Activated naive CD4-positive, alpha-beta T cell treated with anti-CD3 and anti-CD28 coated beads, Interleukin-2, amount 10 ng/mL, durations not matched to agents 7 days and 5 days (primary cell): Measurements from ENCODE around the gene ARHGEF4.
"Not testable (repeated sequence)": the region's sequence is repeated elsewhere in the genome, so short reads cannot be mapped to it uniquely, and the experiment has no call there.

ENCODE experiments used
- CTCF ChIA-PET: fragments of 350-600 bp; sonication (Branson Sonifier 250); formaldehyde crosslinking; loops from one replicate; lab custom pipeline; 2021; ENCODE audit warnings: antibody characterized with exemption; lab: Charles Lee
- DNase-seq: peaks from one replicate; pipeline ENCODE4 v3.0.0-alpha.2; 2020
- H3K27ac Mint-ChIP-seq: one replicate; pipeline ENCODE4 v1.8.0; 2021; ENCODE audit warnings: mild to moderate bottlenecking, moderate library complexity, mixed read lengths
- H3K27me3 Mint-ChIP-seq: one replicate; pipeline ENCODE4 v1.8.0; 2021; ENCODE audit warnings: mild to moderate bottlenecking, mixed read lengths
- H3K36me3 Mint-ChIP-seq: one replicate; pipeline ENCODE4 v1.8.0; 2021; ENCODE audit warnings: mixed read lengths
- H3K4me1 Mint-ChIP-seq: one replicate; pipeline ENCODE4 v1.8.0; 2021; ENCODE audit warnings: mixed read lengths
- H3K4me3 Mint-ChIP-seq: one replicate; pipeline ENCODE4 v1.8.0; 2021; ENCODE audit warnings: mild to moderate bottlenecking, moderate library complexity, mixed read lengths
- H3K9me3 Mint-ChIP-seq: one replicate; pipeline ENCODE4 v1.8.0; 2021; ENCODE audit warnings: mixed read lengths

ARHGEF4 gene

GRCh38 chr2:130972410-130972809 is 135.7 kb downstream of the ARHGEF4 start:
- Mint-ChIP-seq H3K4me3 (no peak overlapping the region), H3K36me3 (no peaks in the 10 kb centered on the region), H3K4me1 (peaks cover 11% of the 10 kb centered on the region), H3K9me3 (no peaks in the 10 kb centered on the region), H3K27ac (no peak overlapping the region), H3K27me3 (peaks cover 9% of the 10 kb centered on the region)
- CTCF ChIA-PET: interaction anchor here (1.6 kb wide), 1 partner anchor 175 kb away, joined by 4 read pairs; no protein-coding TSS in a partner anchor
- no peak for DNase-seq

- H3K27me3 Mint-ChIP-seq: peaks cover 3% of the 10 kb centered on the region
- no peak overlapping the region for H3K4me3 Mint-ChIP-seq
- CTCF ChIA-PET: no interaction called here
- H3K36me3 Mint-ChIP-seq: no peaks in the 10 kb centered on the region
- no peak overlapping the region for H3K27ac Mint-ChIP-seq
- H3K9me3 Mint-ChIP-seq: peaks cover 7% of the 10 kb centered on the region
- DNase-seq: no peak
- peaks cover 8% of the 10 kb centered on the region for H3K4me1 Mint-ChIP-seq
These were observed 139.0 kb downstream of the ARHGEF4 start for GRCh38 chr2:130975729-130976128.

- Mint-ChIP-seq H3K4me3 (no peak overlapping the region), H3K27ac (no peak overlapping the region), H3K9me3 (peaks cover 7% of the 10 kb centered on the region), H3K36me3 (no peaks in the 10 kb centered on the region), H3K4me1 (peaks cover 8% of the 10 kb centered on the region), H3K27me3 (peaks cover 3% of the 10 kb centered on the region)
- CTCF ChIA-PET: no interaction called here
- no peak for DNase-seq
These were observed 140.0 kb downstream of the ARHGEF4 start for GRCh38 chr2:130976591-130977237.

GRCh38 chr2:130977461-130978050 is 140.8 kb downstream of the ARHGEF4 start:
- H3K27ac Mint-ChIP-seq: no peak overlapping the region
- CTCF ChIA-PET: no interaction called here
- DNase-seq: no peak
- H3K4me3 Mint-ChIP-seq: no peak overlapping the region
- H3K36me3 Mint-ChIP-seq: no peaks in the 10 kb centered on the region
- H3K4me1 Mint-ChIP-seq: peaks cover 2% of the 10 kb centered on the region
- H3K9me3 Mint-ChIP-seq: peaks cover 7% of the 10 kb centered on the region
- H3K27me3 Mint-ChIP-seq: peaks cover 3% of the 10 kb centered on the region

GRCh38 chr2:130981667-130982066 is 145.0 kb downstream of the ARHGEF4 start:
- Mint-ChIP-seq H3K4me3 (no peak overlapping the region), H3K27me3 (peaks cover 3% of the 10 kb centered on the region), H3K4me1 (peaks cover 9% of the 10 kb centered on the region), H3K36me3 (no peaks in the 10 kb centered on the region), H3K9me3 (peaks cover 7% of the 10 kb centered on the region), H3K27ac (no peak overlapping the region)
- CTCF ChIA-PET: no interaction called here
- no peak for DNase-seq

- H3K9me3 Mint-ChIP-seq: no peaks in the 10 kb centered on the region
- H3K36me3 Mint-ChIP-seq: no peaks in the 10 kb centered on the region
- peaks cover 14% of the 10 kb centered on the region for H3K27me3 Mint-ChIP-seq
- no peak overlapping the region for H3K27ac Mint-ChIP-seq
- H3K4me1 Mint-ChIP-seq: peaks cover 9% of the 10 kb centered on the region
- DNase-seq: no peak
- CTCF ChIA-PET: no interaction called here
- no peak overlapping the region for H3K4me3 Mint-ChIP-seq
These were observed 148.6 kb downstream of the ARHGEF4 start for GRCh38 chr2:130985206-130985780.

GRCh38 chr2:130985831-130986649 is 149.3 kb downstream of the ARHGEF4 start:
- no peak overlapping the region for H3K4me3 Mint-ChIP-seq
- H3K27me3 Mint-ChIP-seq: peaks cover 14% of the 10 kb centered on the region
- no peak overlapping the region for H3K27ac Mint-ChIP-seq
- H3K36me3 Mint-ChIP-seq: no peaks in the 10 kb centered on the region
- H3K4me1 Mint-ChIP-seq: peaks cover 9% of the 10 kb centered on the region
- H3K9me3 Mint-ChIP-seq: no peaks in the 10 kb centered on the region
- DNase-seq: no peak
- CTCF ChIA-PET: no interaction called here

GRCh38 chr2:130986890-130987493 is 150.3 kb downstream of the ARHGEF4 start:
- H3K9me3 Mint-ChIP-seq: no peaks in the 10 kb centered on the region
- CTCF ChIA-PET: no interaction called here
- DNase-seq: no peak
- no peaks in the 10 kb centered on the region for H3K36me3 Mint-ChIP-seq
- H3K27ac Mint-ChIP-seq: no peak overlapping the region
- peaks cover 14% of the 10 kb centered on the region for H3K27me3 Mint-ChIP-seq
- H3K4me1 Mint-ChIP-seq: peaks cover 9% of the 10 kb centered on the region
- no peak overlapping the region for H3K4me3 Mint-ChIP-seq

- no peak for DNase-seq
- peaks cover 18% of the 10 kb centered on the region for H3K27me3 Mint-ChIP-seq
- no peak overlapping the region for H3K4me3 Mint-ChIP-seq
- H3K4me1 Mint-ChIP-seq: peaks cover 9% of the 10 kb centered on the region
- H3K9me3 Mint-ChIP-seq: no peaks in the 10 kb centered on the region
- CTCF ChIA-PET: no interaction called here
- no peaks in the 10 kb centered on the region for H3K36me3 Mint-ChIP-seq
- no peak overlapping the region for H3K27ac Mint-ChIP-seq
These were observed 151.1 kb downstream of the ARHGEF4 start for GRCh38 chr2:130987519-130988425.

- H3K9me3 Mint-ChIP-seq, H3K36me3 Mint-ChIP-seq, DNase-seq, CTCF ChIA-PET, H3K4me3 Mint-ChIP-seq, H3K27ac Mint-ChIP-seq, H3K4me1 Mint-ChIP-seq: not testable (repeated sequence)
- H3K27me3 Mint-ChIP-seq: peaks cover 27% of the 10 kb centered on the region
These were observed 154.7 kb downstream of the ARHGEF4 start for GRCh38 chr2:130991446-130991845.

- CTCF ChIA-PET, H3K4me1 Mint-ChIP-seq, H3K4me3 Mint-ChIP-seq, H3K36me3 Mint-ChIP-seq, H3K27ac Mint-ChIP-seq, H3K9me3 Mint-ChIP-seq, DNase-seq: not testable (repeated sequence)
- H3K27me3 Mint-ChIP-seq: peaks cover 27% of the 10 kb centered on the region
These were observed 155.3 kb downstream of the ARHGEF4 start for GRCh38 chr2:130992003-130992402.

GRCh38 chr2:130996691-130997090 is 160.0 kb downstream of the ARHGEF4 start:
- Mint-ChIP-seq H3K4me1 (no peaks in the 10 kb centered on the region), H3K4me3 (no peak overlapping the region), H3K9me3 (no peaks in the 10 kb centered on the region), H3K27me3 (peaks cover 22% of the 10 kb centered on the region), H3K36me3 (no peaks in the 10 kb centered on the region), H3K27ac (no peak overlapping the region)
- no peak for DNase-seq
- CTCF ChIA-PET: no interaction called here

GRCh38 chr2:130997198-130997597 is 160.5 kb downstream of the ARHGEF4 start:
- DNase-seq: no peak
- no peaks in the 10 kb centered on the region for H3K4me1 Mint-ChIP-seq
- no peak overlapping the region for H3K27ac Mint-ChIP-seq
- no peak overlapping the region for H3K4me3 Mint-ChIP-seq
- H3K27me3 Mint-ChIP-seq: peaks cover 21% of the 10 kb centered on the region
- H3K9me3 Mint-ChIP-seq: no peaks in the 10 kb centered on the region
- H3K36me3 Mint-ChIP-seq: no peaks in the 10 kb centered on the region
- CTCF ChIA-PET: no interaction called here
